Fibroblast of lung (primary cell): ENCODE data around the gene WDFY3. TPM values are rescaled to one million over a fixed set of nuclear protein-coding genes. Genes with fewer than 3 reads are reported as not detected.

Experiments used
- DNase-seq, 2 donors: peaks; one replicate each; pipeline versions ENCODE4 v3.0.0 to v3.0.0-alpha.2; 2010; ENCODE audit warnings: low read depth in 2 of 2
- H2AFZ ChIP-seq: 2 replicates; pipeline ENCODE4 v1.5.1; 2012; ENCODE audit warnings: low read length, control low read depth, inconsistent platforms
- H3K27ac ChIP-seq: 2 replicates; pipeline ENCODE4 v1.5.1; 2011; ENCODE audit warnings: low read length, control low read depth; ENCODE audit not compliant: insufficient read depth
- H3K27me3 ChIP-seq: 2 replicates; pipeline ENCODE4 v1.5.1; 2011; ENCODE audit warnings: mild to moderate bottlenecking, low read length; ENCODE audit not compliant: control insufficient read depth, insufficient read depth
- H3K36me3 ChIP-seq: 2 replicates; pipeline ENCODE4 v1.5.1; 2011; ENCODE audit warnings: low read length; ENCODE audit not compliant: control insufficient read depth, insufficient read depth
- H3K4me1 ChIP-seq: 2 replicates; pipeline ENCODE4 v1.5.1; 2011; ENCODE audit warnings: low read length; ENCODE audit not compliant: control insufficient read depth, insufficient read depth; ENCODE audit errors: extremely low read depth
- H3K4me2 ChIP-seq: 2 replicates; pipeline ENCODE4 v1.5.1; 2011; ENCODE audit warnings: low read length, control low read depth; ENCODE audit not compliant: insufficient read depth; ENCODE audit errors: extremely low read depth
- H3K4me3 ChIP-seq, 4 experiments: fragments of 200-600 bp in 1 of 4; sonication (generic) in 1 of 4; replicated peaks in 1 of 4; 2 replicates each; pipeline ENCODE4 v1.5.1; 2011 to 2016; ENCODE audit warnings: low read length in 4 of 4, low read depth in 3 of 4, mild to moderate bottlenecking in 3 of 4, control low read depth in 2 of 4, inconsistent platforms in 1 of 4, mixed read lengths in 1 of 4; ENCODE audit not compliant: insufficient read depth in 1 of 4; ENCODE audit errors: control extremely low read depth in 1 of 4
- H3K79me2 ChIP-seq: 2 replicates; pipeline ENCODE4 v1.5.1; 2012; ENCODE audit warnings: mild to moderate bottlenecking, low read length, inconsistent platforms; ENCODE audit not compliant: control insufficient read depth, insufficient read depth
- H3K9ac ChIP-seq: 2 replicates; pipeline ENCODE4 v1.5.1; 2011; ENCODE audit warnings: mild to moderate bottlenecking, low read length, control low read depth; ENCODE audit not compliant: insufficient read depth
- H3K9me3 ChIP-seq: 2 replicates; pipeline ENCODE4 v1.5.1; 2012; ENCODE audit warnings: low read depth, low read length; ENCODE audit not compliant: control insufficient read depth, insufficient read depth
- H4K20me1 ChIP-seq: 2 replicates; pipeline ENCODE4 v1.5.1; 2011; ENCODE audit warnings: low read length; ENCODE audit not compliant: control insufficient read depth, insufficient read depth; ENCODE audit errors: extremely low read depth
- CTCF ChIP-seq, 2 donors: IDR thresholded peaks in 1 of 2; conservative IDR thresholded peaks in 1 of 2; 1 replicate in 1 of 2; 2 replicates in 1 of 2; pipeline ENCODE4 v1.5.1; 2011 to 2012; ENCODE audit warnings: low read length in 2 of 2, control low read depth in 1 of 2, inconsistent platforms in 1 of 2, low read depth in 1 of 2, mild to moderate bottlenecking in 1 of 2
- EZH2 ChIP-seq: IDR thresholded peaks from 2 replicates; pipeline ENCODE4 v1.5.1; 2012; ENCODE audit warnings: low read length, control low read depth, mild to moderate bottlenecking; ENCODE audit errors: missing control alignments
- polyA plus RNA-seq, 2 donors: library from polyadenylated mRNA; depleted of rRNA in 1 of 2; stranded (reverse) in 1 of 2; unstranded in 1 of 2; fragments of >200 nt; gene quantifications; 2 replicates each; pipeline ENCODE4 v1.2.1, GENCODE V29; 2011 to 2012; ENCODE audit warnings: missing spikeins in 1 of 2
- total RNA-seq: library from RNA; depleted of rRNA; stranded (reverse); fragments of >200 nt; gene quantifications from 2 replicates; pipeline ENCODE4 v1.2.1, GENCODE V29; 2014

The WDFY3 gene
- total and polyA plus RNA-seq, 2 donors (not counting 1 experiment from before 2014, with no cell fraction given): 26.8 to 88.8 TPM

- TF ChIP-seq EZH2 (no peak), CTCF (conservative IDR thresholded peaks at IDR 0.05 in 1 of 2, IDR thresholded peaks at IDR 0.05 in 1 of 2; ENCODE audit: low read depth in 1 of 2, low read length in 2 of 2) (no peak)
- peak overlapping the region; percentile 50 for H3K27ac ChIP-seq
- no peaks in the 10 kb centered on the region for H3K27me3 ChIP-seq
- no peak for DNase-seq
- H3K9me3 ChIP-seq: no peaks in the 10 kb centered on the region
- H3K79me2 ChIP-seq: no peaks in the 10 kb centered on the region
- H3K9ac ChIP-seq: no peak overlapping the region
- H3K4me2 ChIP-seq: peak overlapping the region; percentile 81
- H3K4me1 ChIP-seq: peaks cover 14% of the 10 kb centered on the region
- peak overlapping the region in 2 of 4 experiments; percentile 12 to 17 for H3K4me3 ChIP-seq
- H4K20me1 ChIP-seq: no peaks in the 10 kb centered on the region
- H3K36me3 ChIP-seq: peaks cover 8% of the 10 kb centered on the region
- H2AFZ ChIP-seq: no peak overlapping the region
Measured at GRCh38 chr4:84690481-84690880, 276.0 kb downstream of the WDFY3 start.

GRCh38 chr4:84689197-84689596, 277.3 kb downstream of the WDFY3 start:
- TF ChIP-seq CTCF (conservative IDR thresholded peaks at IDR 0.05 in 1 of 2, IDR thresholded peaks at IDR 0.05 in 1 of 2; ENCODE audit: low read depth in 1 of 2, low read length in 2 of 2) (no peak), EZH2 (no peak)
- no peak overlapping the region for H3K9ac ChIP-seq
- H3K36me3 ChIP-seq: peaks cover 8% of the 10 kb centered on the region
- DNase-seq: no peak
- peaks cover 14% of the 10 kb centered on the region for H3K4me1 ChIP-seq
- H3K79me2 ChIP-seq: no peaks in the 10 kb centered on the region
- no peaks in the 10 kb centered on the region for H3K27me3 ChIP-seq
- H3K4me2 ChIP-seq: no peak overlapping the region
- no peaks in the 10 kb centered on the region for H4K20me1 ChIP-seq
- no peak overlapping the region for H3K4me3 ChIP-seq
- no peak overlapping the region for H3K27ac ChIP-seq
- H3K9me3 ChIP-seq: no peaks in the 10 kb centered on the region
- no peak overlapping the region for H2AFZ ChIP-seq

- H3K36me3 ChIP-seq: peaks cover 8% of the 10 kb centered on the region
- no peaks in the 10 kb centered on the region for H3K79me2 ChIP-seq
- no peak overlapping the region for H2AFZ ChIP-seq
- TF ChIP-seq CTCF (conservative IDR thresholded peaks at IDR 0.05 in 1 of 2, IDR thresholded peaks at IDR 0.05 in 1 of 2; ENCODE audit: low read depth in 1 of 2, low read length in 2 of 2) (no peak), EZH2 (no peak)
- H3K9ac ChIP-seq: no peak overlapping the region
- no peaks in the 10 kb centered on the region for H3K9me3 ChIP-seq
- peaks cover 15% of the 10 kb centered on the region for H3K4me1 ChIP-seq
- no peak for DNase-seq
- H3K27ac ChIP-seq: no peak overlapping the region
- no peak overlapping the region for H3K4me2 ChIP-seq
- H3K27me3 ChIP-seq: no peaks in the 10 kb centered on the region
- H3K4me3 ChIP-seq: no peak overlapping the region
- H4K20me1 ChIP-seq: no peaks in the 10 kb centered on the region
Measured at GRCh38 chr4:84688605-84689004, 277.9 kb downstream of the WDFY3 start.
